Esophagus muscularis mucosa (tissue), 4 donors: ENCODE measurements around the gene AIP. TPM values are rescaled to one million over a fixed set of nuclear protein-coding genes. Genes with fewer than 3 reads are reported as not detected.
A peak's percentile ranks its signal among the peaks of the same experiment; 100 is the strongest.

Experiments
- DNase-seq: peaks from one replicate; pipeline ENCODE4 v3.0.0-alpha.2; 2017; ENCODE audit errors: extremely low spot score
- H3K27ac ChIP-seq, 4 donors: fragments of 200-600 bp; sonication (generic); replicated peaks in 1 of 4; 1 replicate in 3 of 4; 2 replicates in 1 of 4; pipeline ENCODE4 v1.5.1; 2016 to 2019; ENCODE audit warnings: mild to moderate bottlenecking in 1 of 4
- H3K27me3 ChIP-seq, 4 donors: fragments of 200-600 bp; sonication (generic); one replicate each; pipeline versions ENCODE4 v1.5.1 to v1.6.0; 2016 to 2019
- H3K36me3 ChIP-seq, 4 donors: fragments of 200-600 bp; sonication (generic); one replicate each; pipeline ENCODE4 v1.5.1; 2016 to 2019
- H3K4me1 ChIP-seq, 4 donors: fragments of 200-600 bp; sonication (generic); one replicate each; pipeline ENCODE4 v1.5.1; 2016 to 2019
- H3K4me3 ChIP-seq, 4 donors: fragments of 200-600 bp; sonication (generic); 1 replicate in 2 of 4; 2 replicates in 2 of 4; pipeline ENCODE4 v1.5.1; 2016 to 2019; ENCODE audit warnings: mild to moderate bottlenecking in 4 of 4, moderate library complexity in 1 of 4
- H3K9me3 ChIP-seq, 4 donors: fragments of 200-600 bp; sonication (generic); 1 replicate in 3 of 4; 2 replicates in 1 of 4; pipeline ENCODE4 v1.5.1; 2016 to 2019
- EP300 ChIP-seq: sonication (generic); formaldehyde crosslinking; IDR thresholded peaks from one replicate; pipeline ENCODE4 v1.6.1; 2017; ENCODE audit warnings: antibody characterized with exemption
- POLR2A ChIP-seq: fragments of 450-650 bp; IDR thresholded peaks from one replicate; pipeline ENCODE4 v1.6.1; 2017; ENCODE audit warnings: antibody characterized with exemption, moderate library complexity, mild to moderate bottlenecking, low read depth
- POLR2AphosphoS5 ChIP-seq, 2 donors: sonication (generic); formaldehyde crosslinking; IDR thresholded peaks; one replicate each; pipeline ENCODE4 v1.6.1; 2017; ENCODE audit warnings: antibody characterized with exemption in 2 of 2
- WGBS: methylation state at CpG from one replicate; pipeline ENCODE4 v1.1.5; 2018; 5-methylcytosine and 5-hydroxymethylcytosine counted together
- intact Hi-C: fragments of 100-400 bp; cut with DNase I; formaldehyde crosslinking; loops from one replicate; pipeline ENCODE4 v1.15.1; 2023
- total RNA-seq, 4 donors: library from RNA; depleted of rRNA; stranded (reverse); fragments of >200 nt; gene quantifications; one replicate each; pipeline versions ENCODE4 v1.1.0 to v1.2.1, GENCODE V29; 2016
- TF ChIP-seq, protein P1 (sequence below), 3 experiments: fragments of 200-600 bp in 2 of 3; fragments of 450-650 bp in 1 of 3; sonication (generic) in 2 of 3; IDR thresholded peaks; one replicate each; pipeline ENCODE4 v1.5.1; 2017 to 2019; ENCODE audit warnings: antibody characterized with exemption in 3 of 3, mild to moderate bottlenecking in 2 of 3, moderate library complexity in 1 of 3

Gene AIP
- total RNA-seq, 4 donors from 2014 or later = 68.1 to 121 (median 108) TPM

DNA sequence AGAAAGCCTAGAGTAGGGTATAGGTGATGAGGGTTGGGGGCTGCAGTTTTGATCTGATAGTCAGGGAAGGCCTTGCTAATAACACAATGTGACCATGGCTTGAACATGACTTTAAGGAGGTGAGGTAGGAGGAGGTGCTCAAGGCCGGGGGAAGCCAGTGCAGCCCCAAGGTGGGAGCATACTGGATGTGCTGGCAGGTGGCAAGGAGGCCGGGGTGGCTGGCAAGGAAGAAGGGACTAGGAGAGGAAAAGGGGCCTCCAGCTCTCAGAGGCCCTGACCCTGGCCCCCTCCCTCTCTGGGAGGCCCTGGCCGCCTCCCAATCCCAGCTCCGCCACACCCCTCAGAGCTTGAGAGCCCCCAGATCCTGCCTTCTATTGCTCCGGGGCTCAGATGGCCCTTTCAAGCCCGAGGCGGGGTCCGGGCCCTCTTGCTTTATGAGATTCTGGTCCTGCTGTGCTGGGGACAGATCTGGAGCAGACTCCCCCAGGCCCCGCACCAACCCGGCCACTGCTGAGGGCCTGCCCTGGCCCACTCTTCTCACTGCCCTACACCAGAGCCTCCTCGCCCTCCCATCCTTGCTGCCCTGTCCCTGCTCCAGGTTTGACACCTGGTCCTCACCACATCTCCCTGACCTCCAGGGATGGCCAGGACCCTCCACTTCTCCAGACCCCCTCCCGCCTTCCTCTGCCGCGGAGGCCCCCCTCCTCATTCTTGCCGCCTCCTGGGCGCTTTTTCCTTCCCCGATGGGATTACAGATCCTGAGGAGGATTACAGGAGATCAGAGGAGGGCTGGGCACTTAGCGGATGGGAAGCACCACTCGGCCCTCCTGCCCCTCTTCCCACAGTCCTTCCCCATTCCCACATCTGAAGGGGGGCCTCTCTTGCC, 20.5 kb downstream of the AIP start:
- TF ChIP-seq, protein P1, sequence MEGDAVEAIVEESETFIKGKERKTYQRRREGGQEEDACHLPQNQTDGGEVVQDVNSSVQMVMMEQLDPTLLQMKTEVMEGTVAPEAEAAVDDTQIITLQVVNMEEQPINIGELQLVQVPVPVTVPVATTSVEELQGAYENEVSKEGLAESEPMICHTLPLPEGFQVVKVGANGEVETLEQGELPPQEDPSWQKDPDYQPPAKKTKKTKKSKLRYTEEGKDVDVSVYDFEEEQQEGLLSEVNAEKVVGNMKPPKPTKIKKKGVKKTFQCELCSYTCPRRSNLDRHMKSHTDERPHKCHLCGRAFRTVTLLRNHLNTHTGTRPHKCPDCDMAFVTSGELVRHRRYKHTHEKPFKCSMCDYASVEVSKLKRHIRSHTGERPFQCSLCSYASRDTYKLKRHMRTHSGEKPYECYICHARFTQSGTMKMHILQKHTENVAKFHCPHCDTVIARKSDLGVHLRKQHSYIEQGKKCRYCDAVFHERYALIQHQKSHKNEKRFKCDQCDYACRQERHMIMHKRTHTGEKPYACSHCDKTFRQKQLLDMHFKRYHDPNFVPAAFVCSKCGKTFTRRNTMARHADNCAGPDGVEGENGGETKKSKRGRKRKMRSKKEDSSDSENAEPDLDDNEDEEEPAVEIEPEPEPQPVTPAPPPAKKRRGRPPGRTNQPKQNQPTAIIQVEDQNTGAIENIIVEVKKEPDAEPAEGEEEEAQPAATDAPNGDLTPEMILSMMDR (IDR thresholded peaks at IDR 0.05) = no peak
- TF ChIP-seq POLR2AphosphoS5 (IDR thresholded peaks at IDR 0.05) (no peak), EP300 (no peak), POLR2A (no peak)
- WGBS = 86% methylated on average over 19 of the region's 19 CpGs
- H3K27me3 ChIP-seq = peaks cover 0 to 38% (median 3%) of the 10 kb centered on the region in 4 donors
- no peaks in the 10 kb centered on the region for H3K9me3 ChIP-seq
- DNase-seq = no peak
- no peak overlapping the region for H3K27ac ChIP-seq
- peaks cover 0 to 46% (median 23%) of the 10 kb centered on the region in 4 donors for H3K36me3 ChIP-seq
- H3K4me1 ChIP-seq = peaks cover 27 to 52% (median 47%) of the 10 kb centered on the region in 4 donors
- intact Hi-C loops = loop anchor here (10.0 kb wide), 1 partner anchor 149 kb away; the partner anchor contains the start of gene POLD4
- peak overlapping the region; percentile 55 to 64 (median 60) for H3K4me3 ChIP-seq

DNA sequence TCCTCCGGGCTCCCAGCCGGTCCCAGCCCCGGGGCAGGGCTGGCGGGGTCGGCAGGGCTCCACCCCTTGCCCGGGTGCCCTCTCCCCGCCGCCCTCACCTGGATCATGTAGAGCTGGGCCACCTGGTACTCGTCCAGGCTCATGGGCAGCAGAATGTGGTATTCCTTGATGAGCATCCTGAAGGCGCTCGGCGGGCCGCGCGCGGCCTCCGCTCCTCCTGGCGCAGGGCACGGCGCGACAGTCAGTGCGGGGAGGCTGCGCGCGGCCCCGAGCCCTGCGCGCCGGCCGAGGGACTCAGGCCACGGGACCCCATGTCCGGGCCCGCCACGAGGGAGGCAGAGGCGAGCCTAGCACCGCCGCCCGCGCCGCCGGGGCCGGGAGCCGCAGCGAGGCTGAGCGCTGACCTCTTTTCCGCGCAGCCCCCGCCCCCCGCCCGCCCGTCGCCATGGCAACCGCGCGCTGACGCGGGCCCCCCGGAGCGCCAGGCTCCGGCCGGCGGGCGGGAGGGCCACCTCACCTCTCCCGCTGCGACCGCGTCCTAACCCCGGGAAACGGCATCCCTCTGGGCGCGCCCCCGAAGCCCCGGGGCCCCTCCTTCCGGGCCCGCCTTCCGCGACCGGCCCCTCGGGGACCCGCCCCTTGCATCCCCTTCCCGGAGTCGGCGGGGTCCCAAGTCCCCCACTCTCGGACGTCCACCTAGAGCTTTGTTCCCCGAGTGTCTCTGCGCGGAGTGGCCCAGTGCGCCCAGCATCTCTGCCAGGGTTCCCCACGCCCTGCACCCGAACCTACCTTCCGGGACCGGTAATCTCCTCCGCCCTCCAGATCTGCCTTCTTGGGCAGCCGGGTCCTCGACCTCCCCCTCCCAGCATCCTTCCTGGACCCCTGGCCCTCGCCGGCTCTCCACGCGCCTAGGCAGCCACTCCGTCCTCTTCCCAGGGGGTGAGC, 21.5 kb downstream of the AIP start:
- peaks cover 27 to 59% (median 54%) of the 10 kb centered on the region in 4 donors for H3K4me1 ChIP-seq
- TF ChIP-seq POLR2AphosphoS5 (IDR thresholded peaks at IDR 0.05) = no peak
- TF ChIP-seq POLR2A = no peak
- no peak for TF ChIP-seq EP300
- TF ChIP-seq, protein P1 (IDR thresholded peaks at IDR 0.05) = no peak

DNA sequence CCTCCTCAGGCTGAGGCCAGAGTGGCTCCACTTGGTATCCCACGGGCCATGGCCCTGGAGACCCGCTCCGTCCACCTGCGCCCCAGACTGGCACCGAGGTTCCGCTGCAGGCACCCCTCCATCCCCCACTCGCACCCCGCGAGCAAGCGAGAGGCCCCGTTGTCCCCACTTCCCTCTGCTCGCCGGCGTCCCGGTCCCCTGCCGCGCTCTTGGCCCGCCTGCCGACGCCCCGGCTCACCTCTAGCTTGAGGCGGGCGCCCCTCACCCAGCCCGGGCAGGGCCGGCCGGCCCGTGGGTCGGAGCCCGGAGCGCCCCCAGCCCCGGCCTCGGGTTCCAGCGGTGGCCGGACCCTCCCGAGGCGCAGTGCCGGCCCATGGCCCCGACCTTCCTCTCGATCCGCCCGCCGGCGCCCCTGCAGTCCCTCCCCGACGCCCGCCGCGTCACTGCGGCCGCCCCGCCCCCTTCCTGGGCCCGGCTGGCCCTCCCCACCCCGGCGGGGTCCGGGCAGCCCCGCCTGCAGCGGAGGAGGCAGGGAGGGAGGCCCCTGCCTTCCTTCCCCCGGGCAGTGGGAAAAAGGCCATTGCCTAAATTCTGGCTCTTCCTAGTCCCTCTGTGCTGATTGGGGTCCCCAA, 22.2 kb downstream of the AIP start, which contains the start of gene PITPNM1:
Gene PITPNM1, minus strand, starts transcription at position 414 of the 632 bp plus-strand sequence. CDS start 1,183 bp downstream, outside the sequence.
- no peak for DNase-seq
- TF ChIP-seq POLR2A (no peak), POLR2AphosphoS5 (IDR thresholded peaks at IDR 0.05) (no peak)
- TF ChIP-seq, protein P1 (IDR thresholded peaks at IDR 0.05) = no peak
- peak within 1 kb of the TSS; percentile 97 to 100 (median 98) for H3K27ac ChIP-seq
- H3K9me3 ChIP-seq = no peaks in the 10 kb centered on the region
- H3K36me3 ChIP-seq = peaks cover 0 to 34% (median 18%) of the 10 kb centered on the region in 4 donors
- H3K27me3 ChIP-seq = peaks cover 0 to 38% (median 3%) of the 10 kb centered on the region in 4 donors
- peak within 1 kb of the TSS; percentile 55 to 64 (median 60) for H3K4me3 ChIP-seq
- H3K4me1 ChIP-seq = peaks cover 27 to 60% (median 54%) of the 10 kb centered on the region in 4 donors
- 5% methylated on average over 4 of the region's 58 CpGs for WGBS
- intact Hi-C loops = loop anchor here (5.0 to 10.0 kb wide), 2 partner anchors 103 to 150 kb away; partner anchors contain the start of genes POLD4, PPP1CA and TBC1D10C

More for the DNA sequence above, 21.5 kb downstream of the AIP start:
- peaks cover 0 to 40% (median 20%) of the 10 kb centered on the region in 4 donors for H3K36me3 ChIP-seq
- H3K4me3 ChIP-seq = peak overlapping the region; percentile 55 to 64 (median 60)
- H3K27me3 ChIP-seq = peaks cover 0 to 38% (median 3%) of the 10 kb centered on the region in 4 donors
- peak overlapping the region; percentile 97 to 100 (median 98) for H3K27ac ChIP-seq
- intact Hi-C loops = loop anchor here (10.0 kb wide), 1 partner anchor 149 kb away; the partner anchor contains the start of gene POLD4
- DNase-seq = no peak
- H3K9me3 ChIP-seq = no peaks in the 10 kb centered on the region
- 0% methylated on average over 14 of the region's 101 CpGs for WGBS
